ENCODE measurements around the gene ITPR1.

DNA sequence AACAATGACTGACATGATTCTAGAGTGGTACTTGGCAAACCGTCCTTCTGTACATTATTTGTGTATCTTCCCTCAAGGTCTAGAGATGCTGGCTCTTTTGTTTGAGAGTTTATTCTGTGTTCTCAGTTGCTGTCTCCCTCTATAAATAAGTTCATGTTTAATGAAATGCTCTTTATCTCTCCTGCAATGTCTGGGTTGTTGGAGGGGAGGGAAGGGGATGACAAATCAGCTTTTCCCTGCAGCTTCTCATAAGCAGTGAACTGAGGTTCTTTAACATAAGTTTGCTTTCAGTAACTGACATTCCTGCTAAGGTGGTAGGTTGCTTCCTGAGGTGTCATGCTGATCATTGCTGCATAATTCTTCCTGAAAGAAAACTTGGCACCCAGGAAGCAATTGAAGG lies 21.8 kb downstream of the ITPR1 start:
- TF ChIP-seq PPARA (CRISPR knock-in tag; IDR thresholded peaks at IDR 0.05; ENCODE audit: borderline replicate concordance) = no peak
- TF ChIP-seq, protein P1, sequence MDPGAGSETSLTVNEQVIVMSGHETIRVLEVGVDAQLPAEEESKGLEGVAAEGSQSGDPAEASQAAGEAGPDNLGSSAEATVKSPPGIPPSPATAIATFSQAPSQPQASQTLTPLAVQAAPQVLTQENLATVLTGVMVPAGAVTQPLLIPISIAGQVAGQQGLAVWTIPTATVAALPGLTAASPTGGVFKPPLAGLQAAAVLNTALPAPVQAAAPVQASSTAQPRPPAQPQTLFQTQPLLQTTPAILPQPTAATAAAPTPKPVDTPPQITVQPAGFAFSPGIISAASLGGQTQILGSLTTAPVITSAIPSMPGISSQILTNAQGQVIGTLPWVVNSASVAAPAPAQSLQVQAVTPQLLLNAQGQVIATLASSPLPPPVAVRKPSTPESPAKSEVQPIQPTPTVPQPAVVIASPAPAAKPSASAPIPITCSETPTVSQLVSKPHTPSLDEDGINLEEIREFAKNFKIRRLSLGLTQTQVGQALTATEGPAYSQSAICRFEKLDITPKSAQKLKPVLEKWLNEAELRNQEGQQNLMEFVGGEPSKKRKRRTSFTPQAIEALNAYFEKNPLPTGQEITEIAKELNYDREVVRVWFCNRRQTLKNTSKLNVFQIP (CRISPR knock-in tag; IDR thresholded peaks at IDR 0.05; ENCODE audit: borderline replicate concordance, low read depth) = no peak

Data from SK-N-SH treated with all-trans-retinoic acid at 6 μM for 48 hours (cell line).